22Rv1 (cell line): ENCODE measurements around the gene TIMM17A.

Experiments used
- ZFX ChIP-seq: fragments of 450-650 bp; IDR thresholded peaks from 2 replicates; pipeline ENCODE4 v1.6.1; 2017; ENCODE audit warnings: antibody characterized with exemption, borderline replicate concordance
- TF ChIP-seq, protein P1 (sequence below): fragments of 450-650 bp; IDR thresholded peaks from 2 replicates; pipeline ENCODE4 v1.5.1; 2017; ENCODE audit warnings: mild to moderate bottlenecking

DNA sequence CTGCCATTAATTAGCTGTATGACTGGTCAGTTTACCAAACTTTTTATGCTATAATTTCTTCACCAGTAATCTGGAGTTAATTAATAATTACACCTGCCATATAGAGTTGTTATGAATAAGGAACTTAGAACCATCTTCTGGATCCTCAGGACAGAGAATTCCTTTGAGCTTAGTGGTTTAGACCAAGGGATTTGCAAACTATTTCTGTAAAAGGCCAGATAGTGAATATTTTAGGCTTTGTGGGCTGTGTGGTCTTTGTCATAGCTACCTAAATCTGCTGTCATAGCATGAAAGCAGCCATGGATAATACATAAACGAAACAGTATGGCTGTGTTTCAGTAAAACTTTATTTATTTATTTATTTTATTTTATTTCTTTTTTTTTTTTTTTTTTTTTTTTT is 9.0 kb downstream of the TIMM17A start:
- TF ChIP-seq, protein P1, sequence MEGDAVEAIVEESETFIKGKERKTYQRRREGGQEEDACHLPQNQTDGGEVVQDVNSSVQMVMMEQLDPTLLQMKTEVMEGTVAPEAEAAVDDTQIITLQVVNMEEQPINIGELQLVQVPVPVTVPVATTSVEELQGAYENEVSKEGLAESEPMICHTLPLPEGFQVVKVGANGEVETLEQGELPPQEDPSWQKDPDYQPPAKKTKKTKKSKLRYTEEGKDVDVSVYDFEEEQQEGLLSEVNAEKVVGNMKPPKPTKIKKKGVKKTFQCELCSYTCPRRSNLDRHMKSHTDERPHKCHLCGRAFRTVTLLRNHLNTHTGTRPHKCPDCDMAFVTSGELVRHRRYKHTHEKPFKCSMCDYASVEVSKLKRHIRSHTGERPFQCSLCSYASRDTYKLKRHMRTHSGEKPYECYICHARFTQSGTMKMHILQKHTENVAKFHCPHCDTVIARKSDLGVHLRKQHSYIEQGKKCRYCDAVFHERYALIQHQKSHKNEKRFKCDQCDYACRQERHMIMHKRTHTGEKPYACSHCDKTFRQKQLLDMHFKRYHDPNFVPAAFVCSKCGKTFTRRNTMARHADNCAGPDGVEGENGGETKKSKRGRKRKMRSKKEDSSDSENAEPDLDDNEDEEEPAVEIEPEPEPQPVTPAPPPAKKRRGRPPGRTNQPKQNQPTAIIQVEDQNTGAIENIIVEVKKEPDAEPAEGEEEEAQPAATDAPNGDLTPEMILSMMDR: no peak
- TF ChIP-seq ZFX: no peak
